Neural progenitor cell (in vitro differentiated cells): Measurements from ENCODE around the gene CHCHD1. TPM values are rescaled to one million over a fixed set of nuclear protein-coding genes. Genes with fewer than 3 reads are reported as not detected.
"Not testable (repeated sequence)": the region's sequence is repeated elsewhere in the genome, so short reads cannot be mapped to it uniquely, and the experiment has no call there.

Experiments
- DNase-seq: peaks from one replicate; pipeline ENCODE4 v3.0.0-alpha.2; 2016; ENCODE audit warnings: low spot score
- H2AFZ ChIP-seq: fragments of 200-600 bp; sonication (generic); replicated peaks from 2 replicates; pipeline ENCODE4 v1.6.1; 2016; ENCODE audit warnings: antibody characterized with exemption
- H3F3A ChIP-seq: fragments of 200-600 bp; sonication (generic); 2 replicates; pipeline ENCODE4 v1.6.1; 2016; ENCODE audit warnings: antibody characterized with exemption, low read depth
- H3K27ac ChIP-seq: fragments of 200-600 bp; sonication (generic); 2 replicates; pipeline ENCODE4 v1.5.1; 2016; ENCODE audit warnings: mild to moderate bottlenecking
- H3K27me3 ChIP-seq: fragments of 200-600 bp; sonication (generic); 2 replicates; pipeline ENCODE4 v1.6.1; 2016; ENCODE audit warnings: mild to moderate bottlenecking, moderate library complexity
- H3K36me3 ChIP-seq: fragments of 200-600 bp; sonication (generic); 2 replicates; pipeline ENCODE4 v1.5.1; 2016
- H3K4me1 ChIP-seq: fragments of 200-600 bp; sonication (generic); 2 replicates; pipeline ENCODE4 v1.6.1; 2016; ENCODE audit warnings: mixed run types
- H3K4me2 ChIP-seq: fragments of 200-600 bp; sonication (generic); 2 replicates; pipeline ENCODE4 v1.6.1; 2016
- H3K4me3 ChIP-seq: fragments of 200-600 bp; sonication (generic); 2 replicates; pipeline ENCODE4 v1.5.1; 2016
- H3K79me2 ChIP-seq: fragments of 200-600 bp; sonication (generic); 2 replicates; pipeline ENCODE4 v1.6.1; 2016; ENCODE audit warnings: low read depth
- H3K9ac ChIP-seq: fragments of 200-600 bp; sonication (generic); 2 replicates; pipeline ENCODE4 v1.6.1; 2016
- H3K9me3 ChIP-seq: fragments of 200-600 bp; sonication (generic); 2 replicates; pipeline ENCODE4 v1.5.1; 2016; ENCODE audit warnings: low read depth
- H4K20me1 ChIP-seq: fragments of 200-600 bp; sonication (generic); 2 replicates; pipeline ENCODE4 v1.6.1; 2016; ENCODE audit warnings: low read depth
- H3K27ac Mint-ChIP-seq: 3 replicates; pipeline ENCODE4 v1.8.0; 2021; ENCODE audit warnings: mixed read lengths
- H3K27me3 Mint-ChIP-seq: 2 replicates; pipeline ENCODE4 v1.8.0; 2022; ENCODE audit warnings: low read depth, mild to moderate bottlenecking, inconsistent platforms, moderate library complexity, mixed read lengths; ENCODE audit not compliant: insufficient read depth
- H3K36me3 Mint-ChIP-seq: 3 replicates; pipeline ENCODE4 v1.8.0; 2021; ENCODE audit warnings: mixed read lengths
- H3K4me1 Mint-ChIP-seq: 3 replicates; pipeline ENCODE4 v1.8.0; 2021; ENCODE audit warnings: mixed read lengths
- H3K4me3 Mint-ChIP-seq: 3 replicates; pipeline ENCODE4 v1.8.0; 2021; ENCODE audit warnings: mild to moderate bottlenecking, moderate library complexity, mixed read lengths
- H3K9me3 Mint-ChIP-seq: 3 replicates; pipeline ENCODE4 v1.8.0; 2020; ENCODE audit warnings: mixed read lengths
- EZH2 ChIP-seq: fragments of 200-600 bp; sonication (generic); IDR thresholded peaks from 2 replicates; pipeline ENCODE4 v1.6.1; 2017; ENCODE audit warnings: antibody characterized with exemption, mild to moderate bottlenecking, moderate library complexity
- EZH2phosphoT487 ChIP-seq: fragments of 200-600 bp; sonication (generic); IDR thresholded peaks from 2 replicates; pipeline ENCODE4 v1.6.1; 2017; ENCODE audit warnings: antibody characterized with exemption
- total RNA-seq: library from RNA; depleted of rRNA; stranded (reverse); fragments of >200 nt; gene quantifications from 2 replicates; pipeline ENCODE4 v1.2.3, GENCODE V29; 2015; ENCODE audit warnings: low replicate concordance
- TF ChIP-seq, protein P1 (sequence below): fragments of 200-600 bp; sonication (generic); IDR thresholded peaks from 2 replicates; pipeline ENCODE4 v1.5.1; 2017; ENCODE audit warnings: antibody characterized with exemption, mild to moderate bottlenecking

Gene CHCHD1
- total RNA-seq, 1 donor from 2014 or later, result 66.7 TPM

DNA sequence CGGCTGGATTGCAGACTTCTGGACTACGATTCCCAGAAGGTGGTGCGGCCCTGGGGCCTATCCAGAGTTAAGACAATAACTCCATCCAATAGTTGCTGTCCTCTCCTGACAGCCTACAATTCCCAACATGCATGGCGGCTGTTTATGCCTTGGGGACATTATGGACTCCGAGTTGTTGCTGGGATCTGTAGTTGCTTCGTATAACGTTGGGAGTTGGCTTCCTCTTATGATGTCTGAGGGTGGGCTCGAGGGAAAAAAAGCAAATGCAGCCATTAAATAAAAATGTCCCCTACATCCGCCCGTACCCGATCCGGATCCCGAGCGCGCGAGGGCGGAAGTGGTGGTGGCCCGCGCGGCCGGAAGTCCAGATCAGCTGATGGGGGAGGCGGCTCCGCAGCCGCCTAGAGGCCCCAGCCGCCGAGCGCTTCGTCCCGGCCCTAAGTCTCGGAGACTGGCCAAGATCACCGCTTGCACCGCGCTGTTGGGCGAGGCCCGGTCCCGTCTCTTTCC, 3.4 kb downstream of the CHCHD1 start, which contains the start of gene ZSWIM8:
Gene ZSWIM8 (plus strand): TSS at position 396 of the 510 bp plus-strand sequence. CDS start 273 bp downstream, outside the sequence.
- H3K27ac Mint-ChIP-seq, result peak within 1 kb of the TSS; percentile 78
- peak within 1 kb of the TSS; percentile 99 for H3K4me3 Mint-ChIP-seq
- Histone ChIP-seq H2AFZ (peak within 1 kb of the TSS; percentile 98), H3K4me3 (peak within 1 kb of the TSS; percentile 84), H3K27me3 (no peaks in the 10 kb centered on the region), H3K9me3 (no peaks in the 10 kb centered on the region), H3K9ac (peak within 1 kb of the TSS; percentile 67), H3F3A (peaks cover 41% of the 10 kb centered on the region), H3K79me2 (peaks cover 68% of the 10 kb centered on the region), H4K20me1 (peaks cover 36% of the 10 kb centered on the region), H3K4me2 (peak within 1 kb of the TSS; percentile 95), H3K36me3 (no peaks in the 10 kb centered on the region), H3K4me1 (peaks cover 25% of the 10 kb centered on the region), H3K27ac (no peak within 1 kb of the TSS)
- TF ChIP-seq EZH2 (no peak), EZH2phosphoT487 (no peak)
- TF ChIP-seq, protein P1, sequence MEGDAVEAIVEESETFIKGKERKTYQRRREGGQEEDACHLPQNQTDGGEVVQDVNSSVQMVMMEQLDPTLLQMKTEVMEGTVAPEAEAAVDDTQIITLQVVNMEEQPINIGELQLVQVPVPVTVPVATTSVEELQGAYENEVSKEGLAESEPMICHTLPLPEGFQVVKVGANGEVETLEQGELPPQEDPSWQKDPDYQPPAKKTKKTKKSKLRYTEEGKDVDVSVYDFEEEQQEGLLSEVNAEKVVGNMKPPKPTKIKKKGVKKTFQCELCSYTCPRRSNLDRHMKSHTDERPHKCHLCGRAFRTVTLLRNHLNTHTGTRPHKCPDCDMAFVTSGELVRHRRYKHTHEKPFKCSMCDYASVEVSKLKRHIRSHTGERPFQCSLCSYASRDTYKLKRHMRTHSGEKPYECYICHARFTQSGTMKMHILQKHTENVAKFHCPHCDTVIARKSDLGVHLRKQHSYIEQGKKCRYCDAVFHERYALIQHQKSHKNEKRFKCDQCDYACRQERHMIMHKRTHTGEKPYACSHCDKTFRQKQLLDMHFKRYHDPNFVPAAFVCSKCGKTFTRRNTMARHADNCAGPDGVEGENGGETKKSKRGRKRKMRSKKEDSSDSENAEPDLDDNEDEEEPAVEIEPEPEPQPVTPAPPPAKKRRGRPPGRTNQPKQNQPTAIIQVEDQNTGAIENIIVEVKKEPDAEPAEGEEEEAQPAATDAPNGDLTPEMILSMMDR, result no peak
- H3K36me3 Mint-ChIP-seq, result peaks cover 6% of the 10 kb centered on the region
- peak; percentile 94 for DNase-seq
- peaks cover 39% of the 10 kb centered on the region for H3K4me1 Mint-ChIP-seq
- H3K27me3 Mint-ChIP-seq, result peaks cover 7% of the 10 kb centered on the region
- no peaks in the 10 kb centered on the region for H3K9me3 Mint-ChIP-seq

DNA sequence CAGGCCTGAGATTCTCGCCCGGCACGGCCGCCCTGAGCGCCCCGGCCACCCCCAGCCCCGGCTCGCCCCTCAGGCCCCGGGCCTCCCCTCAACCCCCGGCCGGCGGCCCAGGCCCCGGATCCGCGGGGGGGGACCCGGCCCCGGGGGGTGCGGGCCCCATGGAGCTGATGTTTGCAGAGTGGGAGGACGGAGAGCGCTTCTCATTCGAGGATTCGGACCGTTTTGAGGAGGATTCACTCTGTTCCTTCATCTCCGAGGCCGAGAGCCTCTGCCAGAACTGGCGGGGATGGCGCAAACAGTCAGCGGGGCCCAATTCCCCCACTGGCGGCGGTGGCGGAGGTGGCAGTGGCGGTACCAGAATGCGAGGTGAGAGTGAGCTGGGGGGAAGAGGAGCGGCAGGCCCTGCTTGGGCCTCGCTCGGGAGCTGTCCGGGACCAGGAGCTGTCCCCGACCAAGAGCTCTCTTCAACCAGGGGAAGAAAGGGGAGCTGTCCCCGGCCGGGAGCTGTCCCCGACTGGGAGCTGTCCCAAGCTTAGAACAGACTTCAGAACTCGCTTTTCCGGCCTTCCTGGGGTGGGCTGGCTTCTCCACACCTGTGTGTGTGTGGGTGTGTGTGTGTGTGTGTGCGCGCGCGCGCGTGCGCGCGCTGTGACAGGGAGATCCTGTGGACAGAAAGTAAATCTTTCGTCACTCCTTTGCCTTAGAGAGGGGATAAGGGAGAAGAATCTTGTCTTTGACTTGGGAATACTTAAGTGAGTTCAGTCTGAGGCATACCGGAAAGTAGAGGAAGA, 4.1 kb downstream of the CHCHD1 start:
- Mint-ChIP-seq H3K27me3 (peaks cover 7% of the 10 kb centered on the region), H3K36me3 (peaks cover 7% of the 10 kb centered on the region), H3K4me3 (peak overlapping the region; percentile 99), H3K4me1 (peaks cover 34% of the 10 kb centered on the region), H3K27ac (peak overlapping the region; percentile 74), H3K9me3 (no peaks in the 10 kb centered on the region)
- Histone ChIP-seq H2AFZ (peak overlapping the region; percentile 98), H3F3A (peaks cover 36% of the 10 kb centered on the region), H3K4me2 (peak overlapping the region; percentile 95), H3K27me3 (no peaks in the 10 kb centered on the region), H3K4me1 (peaks cover 19% of the 10 kb centered on the region), H3K9ac (peak overlapping the region; percentile 67), H3K79me2 (peaks cover 62% of the 10 kb centered on the region), H3K27ac (no peak overlapping the region), H3K36me3 (no peaks in the 10 kb centered on the region), H3K4me3 (peak overlapping the region; percentile 84), H4K20me1 (peaks cover 36% of the 10 kb centered on the region), H3K9me3 (no peaks in the 10 kb centered on the region)
- peak; percentile 78 for DNase-seq
- TF ChIP-seq, protein P1, result no peak
- no peak for TF ChIP-seq EZH2phosphoT487
- no peak for TF ChIP-seq EZH2

DNA sequence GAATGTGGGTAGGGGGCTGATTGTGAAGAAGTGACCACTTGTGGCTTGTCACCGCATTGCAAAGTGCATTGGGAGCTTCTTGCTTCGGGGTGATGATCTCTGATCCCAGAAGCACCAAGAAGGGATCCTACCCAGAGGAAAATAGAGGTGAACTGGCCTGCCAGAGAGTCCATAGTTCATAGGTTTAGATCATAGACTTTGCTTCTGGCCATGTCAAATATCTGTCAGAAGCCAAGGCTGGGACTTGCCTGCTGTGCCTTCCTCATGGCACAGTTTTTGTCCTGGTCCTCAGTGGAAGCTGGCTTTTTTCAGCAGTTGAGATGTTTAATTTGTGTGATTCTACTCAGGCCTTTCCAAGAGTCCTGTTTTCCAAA, 4.7 kb downstream of the CHCHD1 start:
- H3K4me1 Mint-ChIP-seq, result peaks cover 33% of the 10 kb centered on the region
- H3K9me3 ChIP-seq, result no peaks in the 10 kb centered on the region
- H3K27ac Mint-ChIP-seq, result no peak overlapping the region
- peaks cover 15% of the 10 kb centered on the region for H3K4me1 ChIP-seq
- peaks cover 56% of the 10 kb centered on the region for H3K79me2 ChIP-seq
- peak overlapping the region; percentile 99 for H3K4me3 Mint-ChIP-seq
- peak overlapping the region; percentile 84 for H3K4me3 ChIP-seq
- peak overlapping the region; percentile 67 for H3K9ac ChIP-seq
- H3K27me3 Mint-ChIP-seq, result peaks cover 7% of the 10 kb centered on the region
- peaks cover 7% of the 10 kb centered on the region for H3K36me3 Mint-ChIP-seq
- H3K27me3 ChIP-seq, result no peaks in the 10 kb centered on the region
- H4K20me1 ChIP-seq, result peaks cover 36% of the 10 kb centered on the region
- H3K27ac ChIP-seq, result no peak overlapping the region
- no peaks in the 10 kb centered on the region for H3K9me3 Mint-ChIP-seq
- no peak overlapping the region for H2AFZ ChIP-seq
- peaks cover 36% of the 10 kb centered on the region for H3F3A ChIP-seq
- DNase-seq, result no peak
- TF ChIP-seq EZH2, result no peak
- TF ChIP-seq EZH2phosphoT487, result no peak
- TF ChIP-seq, protein P1, result peak; percentile 13
- no peaks in the 10 kb centered on the region for H3K36me3 ChIP-seq
- H3K4me2 ChIP-seq, result peak overlapping the region; percentile 95

DNA sequence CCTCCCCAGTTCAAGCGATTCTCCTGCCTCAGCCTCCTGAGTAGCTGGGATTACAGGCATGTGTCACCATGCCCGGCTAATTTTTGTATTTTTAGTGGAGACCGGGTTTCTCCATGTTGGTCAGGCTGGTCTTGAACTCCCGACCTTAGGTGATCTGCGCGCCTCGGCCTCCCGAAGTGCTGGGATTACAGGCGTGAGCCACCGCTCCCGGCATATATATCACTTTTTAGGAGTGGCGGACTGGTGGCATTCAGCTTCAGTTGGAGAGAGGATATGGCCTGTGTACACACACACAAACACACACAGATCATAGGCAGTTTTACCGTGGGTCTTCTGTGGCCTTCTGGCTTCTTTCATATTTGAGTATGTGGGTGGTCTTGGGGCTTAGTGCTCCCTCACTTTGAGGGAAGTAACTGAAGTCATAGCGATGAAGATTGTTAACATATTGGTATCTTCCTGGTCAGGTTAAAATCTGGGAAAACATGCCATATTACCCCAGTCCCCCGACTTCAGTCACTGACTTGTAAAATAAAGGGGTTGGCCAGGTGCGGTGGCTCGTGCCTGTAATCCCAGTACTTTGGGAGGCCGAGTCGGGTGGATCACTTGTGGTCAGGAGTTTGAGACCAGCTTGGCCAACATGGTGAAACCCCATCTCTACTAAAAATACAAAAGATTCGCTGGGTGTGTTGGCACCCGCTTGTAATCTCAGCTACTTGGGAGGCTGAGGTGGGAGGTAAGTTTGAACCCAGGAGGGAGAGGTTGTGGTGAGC, 5.4 kb downstream of the CHCHD1 start:
- H3K4me2 ChIP-seq, result peak overlapping the region; percentile 95
- not testable (repeated sequence) for H3K27me3 Mint-ChIP-seq

More for the DNA sequence above, 5.4 kb downstream of the CHCHD1 start:
- DNase-seq, H3K27ac ChIP-seq, H2AFZ ChIP-seq, H3K9me3 ChIP-seq, H3K36me3 ChIP-seq, H3K9ac ChIP-seq, H3K27me3 ChIP-seq, H3K9me3 Mint-ChIP-seq, H3K27ac Mint-ChIP-seq, H3K36me3 Mint-ChIP-seq: not testable (repeated sequence)
- peak overlapping the region; percentile 84 for H3K4me3 ChIP-seq
- H3K4me1 ChIP-seq, result peaks cover 15% of the 10 kb centered on the region
- H3K79me2 ChIP-seq, result peaks cover 49% of the 10 kb centered on the region
- peak overlapping the region; percentile 99 for H3K4me3 Mint-ChIP-seq
- H3F3A ChIP-seq, result peaks cover 36% of the 10 kb centered on the region
- H3K4me1 Mint-ChIP-seq, result peaks cover 31% of the 10 kb centered on the region
- peaks cover 36% of the 10 kb centered on the region for H4K20me1 ChIP-seq
